Suprapubic skin (tissue), 4 donors: ENCODE measurements around the gene DAD1. TPM values are rescaled to one million over a fixed set of nuclear protein-coding genes. Genes with fewer than 3 reads are reported as not detected.

Experiments
- DNase-seq, 2 donors: peaks; one replicate each; pipeline ENCODE4 v3.0.0-alpha.2; 2019; ENCODE audit warnings: low spot score in 2 of 2
- H3K27ac ChIP-seq: fragments of 200-600 bp; sonication (generic); one replicate; pipeline ENCODE4 v1.5.1; 2019
- H3K27me3 ChIP-seq: fragments of 200-600 bp; sonication (generic); one replicate; pipeline ENCODE4 v1.5.1; 2019
- H3K36me3 ChIP-seq: fragments of 200-600 bp; sonication (generic); one replicate; pipeline ENCODE4 v1.5.1; 2019
- H3K4me1 ChIP-seq: fragments of 200-600 bp; sonication (generic); one replicate; pipeline ENCODE4 v1.5.1; 2019
- H3K4me3 ChIP-seq: fragments of 200-600 bp; sonication (generic); one replicate; pipeline ENCODE4 v1.5.1; 2019; ENCODE audit warnings: mild to moderate bottlenecking
- H3K9me3 ChIP-seq: fragments of 200-600 bp; sonication (generic); one replicate; pipeline ENCODE4 v1.5.1; 2019
- EP300 ChIP-seq: sonication (generic); formaldehyde crosslinking; IDR thresholded peaks from one replicate; pipeline ENCODE4 v1.6.1; 2017; ENCODE audit warnings: antibody characterized with exemption
- POLR2A ChIP-seq, 2 donors: fragments of 450-650 bp; IDR thresholded peaks; one replicate each; pipeline ENCODE4 v1.6.1; 2017; ENCODE audit warnings: antibody characterized with exemption in 2 of 2, mild to moderate bottlenecking in 2 of 2, moderate library complexity in 2 of 2
- POLR2AphosphoS5 ChIP-seq, 3 donors: sonication (generic); formaldehyde crosslinking; IDR thresholded peaks; one replicate each; pipeline ENCODE4 v1.6.1; 2017; ENCODE audit warnings: antibody characterized with exemption in 3 of 3
- WGBS: methylation state at CpG from one replicate; pipeline ENCODE4 v1.1.5; 2018; 5-methylcytosine and 5-hydroxymethylcytosine counted together
- total RNA-seq, 4 donors: library from RNA; depleted of rRNA; stranded (reverse); fragments of >200 nt; gene quantifications; one replicate each; pipeline ENCODE4 v1.1.0, GENCODE V29; 2016
- TF ChIP-seq, protein P1 (sequence below), 2 donors: fragments of 200-600 bp in 1 of 2; fragments of 450-650 bp in 1 of 2; sonication (generic) in 1 of 2; IDR thresholded peaks; one replicate each; pipeline ENCODE4 v1.5.1; 2016 to 2019; ENCODE audit warnings: antibody characterized with exemption in 2 of 2, mild to moderate bottlenecking in 1 of 2, moderate library complexity in 1 of 2

DAD1 gene
- total RNA-seq, 4 donors from 2014 or later = 110 to 212 (median 187) TPM

DNA sequence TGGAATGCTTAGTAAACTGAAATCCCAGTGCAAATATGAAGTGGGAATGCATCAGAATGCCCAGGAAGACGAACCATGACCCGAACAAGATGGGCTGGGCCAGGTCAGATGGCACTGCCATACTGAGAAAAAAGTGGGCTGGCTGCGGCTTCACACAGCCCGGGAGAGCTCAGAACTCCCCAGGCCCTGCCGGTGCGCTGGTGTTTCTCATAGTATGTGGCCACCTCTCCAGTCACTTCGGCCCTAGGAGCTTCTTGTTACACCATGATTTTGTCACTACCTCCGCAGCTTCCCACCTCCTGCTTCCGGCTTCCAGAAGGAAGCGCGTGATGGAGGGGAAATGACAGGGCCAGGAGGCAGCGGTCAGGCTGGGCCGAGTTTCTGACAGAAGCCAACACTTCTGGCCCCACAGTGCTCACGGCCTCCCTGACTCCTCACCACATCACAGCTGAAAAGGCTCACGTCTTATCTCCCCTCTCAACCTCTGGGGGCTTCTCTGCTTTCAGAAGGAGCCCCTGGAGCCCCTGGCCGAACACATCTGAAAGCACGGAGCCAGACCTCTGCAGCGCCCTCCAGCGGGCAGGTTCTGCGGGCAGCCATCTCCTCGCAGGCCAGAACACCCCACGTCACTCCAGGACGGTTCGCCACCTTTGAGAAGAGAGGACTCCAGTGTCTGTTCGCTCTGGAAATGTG lies 30.7 kb downstream of the DAD1 start:
- no peak for DNase-seq
- no peak overlapping the region for H3K27ac ChIP-seq
- peaks cover under 1% of the 10 kb centered on the region for H3K36me3 ChIP-seq
- peaks cover 19% of the 10 kb centered on the region for H3K4me1 ChIP-seq
- no peak overlapping the region for H3K4me3 ChIP-seq
- no peaks in the 10 kb centered on the region for H3K27me3 ChIP-seq
- TF ChIP-seq EP300 (no peak), POLR2A (IDR thresholded peaks at IDR 0.05) (no peak), POLR2AphosphoS5 (IDR thresholded peaks at IDR 0.05) (no peak)
- TF ChIP-seq, protein P1, sequence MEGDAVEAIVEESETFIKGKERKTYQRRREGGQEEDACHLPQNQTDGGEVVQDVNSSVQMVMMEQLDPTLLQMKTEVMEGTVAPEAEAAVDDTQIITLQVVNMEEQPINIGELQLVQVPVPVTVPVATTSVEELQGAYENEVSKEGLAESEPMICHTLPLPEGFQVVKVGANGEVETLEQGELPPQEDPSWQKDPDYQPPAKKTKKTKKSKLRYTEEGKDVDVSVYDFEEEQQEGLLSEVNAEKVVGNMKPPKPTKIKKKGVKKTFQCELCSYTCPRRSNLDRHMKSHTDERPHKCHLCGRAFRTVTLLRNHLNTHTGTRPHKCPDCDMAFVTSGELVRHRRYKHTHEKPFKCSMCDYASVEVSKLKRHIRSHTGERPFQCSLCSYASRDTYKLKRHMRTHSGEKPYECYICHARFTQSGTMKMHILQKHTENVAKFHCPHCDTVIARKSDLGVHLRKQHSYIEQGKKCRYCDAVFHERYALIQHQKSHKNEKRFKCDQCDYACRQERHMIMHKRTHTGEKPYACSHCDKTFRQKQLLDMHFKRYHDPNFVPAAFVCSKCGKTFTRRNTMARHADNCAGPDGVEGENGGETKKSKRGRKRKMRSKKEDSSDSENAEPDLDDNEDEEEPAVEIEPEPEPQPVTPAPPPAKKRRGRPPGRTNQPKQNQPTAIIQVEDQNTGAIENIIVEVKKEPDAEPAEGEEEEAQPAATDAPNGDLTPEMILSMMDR (IDR thresholded peaks at IDR 0.05) = no peak
- WGBS = 80% methylated on average over 25 of the region's 25 CpGs
- no peaks in the 10 kb centered on the region for H3K9me3 ChIP-seq

DNA sequence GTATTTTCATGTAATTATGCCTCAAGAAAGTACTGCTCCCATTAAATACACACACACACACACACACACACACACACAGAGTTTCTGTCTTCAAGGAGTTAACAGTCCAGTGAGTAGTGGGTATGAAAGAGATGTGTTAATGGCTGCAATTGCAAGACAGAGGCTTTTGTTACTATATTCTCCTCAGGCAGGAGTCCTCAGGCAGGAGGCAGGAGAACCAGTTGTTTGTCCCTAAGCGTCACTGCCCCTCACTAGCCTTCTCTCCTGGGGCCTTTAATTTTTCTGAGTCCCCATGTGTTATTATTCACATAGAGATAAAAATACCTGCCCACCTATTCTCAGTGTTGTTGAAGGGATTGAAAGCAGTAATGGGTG lies 31.2 kb downstream of the DAD1 start:
- no peaks in the 10 kb centered on the region for H3K9me3 ChIP-seq
- H3K36me3 ChIP-seq = no peaks in the 10 kb centered on the region
- DNase-seq = no peak
- H3K27me3 ChIP-seq = no peaks in the 10 kb centered on the region
- 78% methylated on average over 1 of the region's 1 CpG for WGBS
- TF ChIP-seq POLR2A (IDR thresholded peaks at IDR 0.05) (no peak), EP300 (no peak), POLR2AphosphoS5 (IDR thresholded peaks at IDR 0.05) (no peak)
- TF ChIP-seq, protein P1 (IDR thresholded peaks at IDR 0.05) = no peak
- no peak overlapping the region for H3K27ac ChIP-seq
- H3K4me3 ChIP-seq = no peak overlapping the region
- peaks cover 19% of the 10 kb centered on the region for H3K4me1 ChIP-seq

DNA sequence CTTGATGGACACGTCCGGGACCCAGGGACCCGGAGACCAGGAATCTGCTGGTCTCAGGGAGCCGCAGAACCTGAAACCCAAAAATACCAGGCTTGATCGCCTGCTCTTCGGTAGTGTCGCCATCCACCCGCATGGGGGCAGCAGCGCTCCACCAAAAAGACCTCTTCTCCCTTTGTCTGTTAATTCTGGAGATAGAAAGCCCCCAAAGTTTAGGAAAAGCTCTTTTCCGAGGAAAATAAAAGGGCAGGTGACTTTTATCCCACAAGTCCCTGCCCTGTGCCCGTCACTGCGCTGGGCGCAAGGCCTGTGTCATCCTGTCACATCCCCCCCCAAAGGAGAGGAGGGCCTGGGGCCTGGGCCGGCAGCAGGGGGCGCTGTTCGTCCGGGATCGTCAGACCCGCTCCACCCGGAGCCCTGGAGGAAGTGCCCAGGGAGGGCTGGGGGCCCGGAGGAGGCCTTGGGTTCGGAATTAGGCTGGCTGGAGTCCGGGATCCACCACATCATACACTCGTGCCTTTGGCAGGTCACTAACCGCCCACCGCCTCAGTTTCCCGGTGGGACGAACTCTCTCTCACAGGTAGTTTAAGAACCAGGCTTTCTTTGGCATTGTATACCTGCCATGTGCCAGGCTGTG lies 31.9 kb downstream of the DAD1 start:
- Histone ChIP-seq H3K27me3 (no peaks in the 10 kb centered on the region), H3K27ac (peak overlapping the region; percentile 6), H3K4me1 (peaks cover 21% of the 10 kb centered on the region), H3K4me3 (peak overlapping the region; percentile 41), H3K36me3 (no peaks in the 10 kb centered on the region), H3K9me3 (no peaks in the 10 kb centered on the region)
- WGBS = 8% methylated on average over 27 of the region's 28 CpGs
- DNase-seq = peak; percentile 89 to 90
- TF ChIP-seq POLR2AphosphoS5 (IDR thresholded peaks at IDR 0.05) (no peak), POLR2A (IDR thresholded peaks at IDR 0.05) (no peak), EP300 (no peak)
- TF ChIP-seq, protein P1 (IDR thresholded peaks at IDR 0.05) = peak; percentile 93 to 97

GRCh38 chr14:22556021-22556989 lies 32.7 kb downstream of the DAD1 start:
- Histone ChIP-seq H3K36me3 (no peaks in the 10 kb centered on the region), H3K4me1 (peaks cover 23% of the 10 kb centered on the region), H3K4me3 (peak overlapping the region; percentile 41), H3K27me3 (no peaks in the 10 kb centered on the region), H3K9me3 (no peaks in the 10 kb centered on the region), H3K27ac (peak overlapping the region; percentile 35)
- TF ChIP-seq EP300 = no peak
- DNase-seq = peak; percentile 84
- WGBS = 29% methylated on average over 13 of the region's 28 CpGs

- DNase-seq = no peak
- peaks cover 24% of the 10 kb centered on the region for H3K4me1 ChIP-seq
- WGBS = 65% methylated on average over 4 of the region's 4 CpGs
- H3K9me3 ChIP-seq = no peaks in the 10 kb centered on the region
- no peaks in the 10 kb centered on the region for H3K27me3 ChIP-seq
- H3K4me3 ChIP-seq = no peak overlapping the region
- TF ChIP-seq POLR2A (IDR thresholded peaks at IDR 0.05) (no peak), POLR2AphosphoS5 (IDR thresholded peaks at IDR 0.05) (no peak), EP300 (no peak)
- TF ChIP-seq, protein P1 (IDR thresholded peaks at IDR 0.05) = no peak
- peak overlapping the region; percentile 35 for H3K27ac ChIP-seq
- no peaks in the 10 kb centered on the region for H3K36me3 ChIP-seq
Observed at GRCh38 chr14:22555384-22556011, 33.5 kb downstream of the DAD1 start.
